Stomach (tissue), 4 donors: ENCODE results near the gene F11R.

ENCODE experiments used
- CTCF ChIP-seq, 7 experiments: fragments of 450-650 bp in 4 of 7; fragments of 200-600 bp in 3 of 7; sonication (generic) in 3 of 7; IDR thresholded peaks; one replicate each; pipeline ENCODE4 v1.5.1; 2016 to 2019; ENCODE audit warnings: antibody characterized with exemption in 7 of 7, control low read depth in 2 of 7, mild to moderate bottlenecking in 1 of 7
- POLR2A ChIP-seq, 4 donors: fragments of 450-650 bp; IDR thresholded peaks; one replicate each; pipeline ENCODE4 v1.6.1; 2016; ENCODE audit warnings: antibody characterized with exemption in 4 of 4, control low read depth in 2 of 4, mild to moderate bottlenecking in 1 of 4, moderate library complexity in 1 of 4

- TF ChIP-seq CTCF (IDR thresholded peaks at IDR 0.05): no peak
- TF ChIP-seq POLR2A (IDR thresholded peaks at IDR 0.05): no peak
Observed at GRCh38 chr1:160979286-160979685, 41.7 kb downstream of the F11R start.
